PFSK-1 (cell line): Measurements from ENCODE around the gene LIPM.

Source experiments
- FOXP2 ChIP-seq: optimal IDR thresholded peaks from 2 replicates; pipeline ENCODE3; 2011; ENCODE audit warnings: borderline replicate concordance, control low read depth, inconsistent platforms; ENCODE audit not compliant: insufficient read depth; ENCODE audit errors: extremely low read length, extremely low read depth
- POLR2AphosphoS5 ChIP-seq: IDR thresholded peaks from 2 replicates; pipeline ENCODE4 v1.6.1; 2012; ENCODE audit warnings: low read depth, mild to moderate bottlenecking, control low read depth, low read length, moderate library complexity
- REST ChIP-seq, 2 experiments: IDR thresholded peaks; 2 replicates each; pipeline versions ENCODE4 v1.6.1 to v1.8.0; 2011 to 2012; ENCODE audit warnings: low read depth in 2 of 2, low read length in 2 of 2, control low read depth in 1 of 2, inconsistent platforms in 1 of 2, mild to moderate bottlenecking in 1 of 2, moderate library complexity in 1 of 2; ENCODE audit not compliant: insufficient read depth in 1 of 2
- SIN3A ChIP-seq: IDR thresholded peaks from 2 replicates; pipeline ENCODE4 v1.6.1; 2012; ENCODE audit warnings: mild to moderate bottlenecking, low read length, moderate library complexity, borderline replicate concordance; ENCODE audit not compliant: insufficient read depth
- TAF1 ChIP-seq: IDR thresholded peaks from 2 replicates; pipeline ENCODE4 v1.6.1; 2012; ENCODE audit warnings: low read length, control low read depth, borderline replicate concordance; ENCODE audit not compliant: insufficient read depth

Gene LIPM

GRCh38 chr10:88762906-88763305 lies 39.6 kb upstream of the LIPM start:
- TF ChIP-seq POLR2AphosphoS5 = no peak
- TF ChIP-seq TAF1 = no peak
- TF ChIP-seq SIN3A = no peak
- TF ChIP-seq REST (IDR thresholded peaks at IDR 0.05; ENCODE audit: insufficient read depth in 1 of 2, low read depth in 2 of 2, low read length in 2 of 2) = no peak
- no peak for TF ChIP-seq FOXP2

GRCh38 chr10:88763441-88763840 lies 39.1 kb upstream of the LIPM start:
- TF ChIP-seq SIN3A (no peak), REST (IDR thresholded peaks at IDR 0.05; ENCODE audit: insufficient read depth in 1 of 2, low read depth in 2 of 2, low read length in 2 of 2) (no peak), POLR2AphosphoS5 (no peak), TAF1 (no peak), FOXP2 (no peak)

GRCh38 chr10:88764110-88764509 lies 38.4 kb upstream of the LIPM start:
- TF ChIP-seq FOXP2 (no peak), REST (IDR thresholded peaks at IDR 0.05; ENCODE audit: insufficient read depth in 1 of 2, low read depth in 2 of 2, low read length in 2 of 2) (no peak), TAF1 (no peak), SIN3A (no peak), POLR2AphosphoS5 (no peak)

- TF ChIP-seq FOXP2 (no peak), REST (IDR thresholded peaks at IDR 0.05; ENCODE audit: insufficient read depth in 1 of 2, low read depth in 2 of 2, low read length in 2 of 2) (no peak), TAF1 (no peak), POLR2AphosphoS5 (no peak), SIN3A (no peak)
Measured at GRCh38 chr10:88765816-88766215, 36.7 kb upstream of the LIPM start.

- TF ChIP-seq POLR2AphosphoS5 = no peak
- TF ChIP-seq REST (IDR thresholded peaks at IDR 0.05; ENCODE audit: insufficient read depth in 1 of 2, low read depth in 2 of 2, low read length in 2 of 2) = no peak
- TF ChIP-seq TAF1 = no peak
- no peak for TF ChIP-seq SIN3A
Measured at GRCh38 chr10:88769384-88769783, 33.1 kb upstream of the LIPM start.
